Astrocyte (in vitro differentiated cells and primary cell): ENCODE results near the gene KDM3B. TPM values are rescaled to one million over a fixed set of nuclear protein-coding genes. Genes with fewer than 3 reads are reported as not detected.

Source experiments
- DNase-seq: peaks from one replicate; pipeline ENCODE4 v3.0.0-alpha.2; 2010; ENCODE audit warnings: low read depth
- FAIRE-seq: peaks from 2 replicates; lab custom pipeline; 2011; peaks lifted over from hg19 to GRCh38; lab: Jason Lieb, UNC
- H2AFZ ChIP-seq: 2 replicates; pipeline ENCODE4 v1.6.0; 2012; ENCODE audit warnings: low read depth, low read length, inconsistent platforms
- H3K27ac ChIP-seq: 2 replicates; pipeline ENCODE4 v1.5.1; 2011; ENCODE audit warnings: low read depth, low read length, inconsistent platforms
- H3K27me3 ChIP-seq: 2 replicates; pipeline ENCODE4 v1.6.0; 2011; ENCODE audit warnings: low read length, inconsistent platforms; ENCODE audit not compliant: insufficient read depth
- H3K36me3 ChIP-seq: 2 replicates; pipeline ENCODE4 v1.5.1; 2011; ENCODE audit warnings: low read length, inconsistent platforms; ENCODE audit not compliant: insufficient read depth
- H3K4me1 ChIP-seq: 2 replicates; pipeline ENCODE4 v1.5.1; 2011; ENCODE audit warnings: low read length, inconsistent platforms; ENCODE audit not compliant: insufficient read depth
- H3K4me2 ChIP-seq: 2 replicates; pipeline ENCODE4 v1.6.0; 2012; ENCODE audit warnings: low read length, inconsistent platforms
- H3K4me3 ChIP-seq: 2 replicates; pipeline ENCODE4 v1.5.1; 2011; ENCODE audit warnings: low read depth, mild to moderate bottlenecking, low read length, inconsistent platforms; ENCODE audit not compliant: insufficient read depth
- H3K79me2 ChIP-seq: 2 replicates; pipeline ENCODE4 v1.6.0; 2012; ENCODE audit warnings: mild to moderate bottlenecking, low read length, inconsistent platforms; ENCODE audit not compliant: insufficient read depth
- H3K9ac ChIP-seq: 2 replicates; pipeline ENCODE4 v1.6.0; 2012; ENCODE audit warnings: mild to moderate bottlenecking, low read length, inconsistent platforms
- H3K9me3 ChIP-seq: 2 replicates; pipeline ENCODE4 v1.5.1; 2012; ENCODE audit warnings: low read depth, mild to moderate bottlenecking, low read length, inconsistent platforms; ENCODE audit not compliant: insufficient read depth
- H4K20me1 ChIP-seq: 2 replicates; pipeline ENCODE4 v1.6.0; 2012; ENCODE audit warnings: low read length, inconsistent platforms; ENCODE audit not compliant: insufficient read depth
- H3K27ac Mint-ChIP-seq: one replicate; pipeline ENCODE4 v1.8.0; 2021; ENCODE audit warnings: mild to moderate bottlenecking, mixed read lengths; ENCODE audit not compliant: unreplicated experiment
- H3K27me3 Mint-ChIP-seq: one replicate; pipeline ENCODE4 v1.8.0; 2021; ENCODE audit warnings: low read depth, mixed read lengths; ENCODE audit not compliant: unreplicated experiment
- H3K36me3 Mint-ChIP-seq: one replicate; pipeline ENCODE4 v1.8.0; 2021; ENCODE audit warnings: low read depth, mixed read lengths; ENCODE audit not compliant: unreplicated experiment
- H3K4me1 Mint-ChIP-seq: one replicate; pipeline ENCODE4 v1.8.0; 2021; ENCODE audit warnings: low read depth, mixed read lengths; ENCODE audit not compliant: unreplicated experiment
- H3K4me3 Mint-ChIP-seq: one replicate; pipeline ENCODE4 v1.8.0; 2021; ENCODE audit warnings: mild to moderate bottlenecking, moderate library complexity, mixed read lengths; ENCODE audit not compliant: unreplicated experiment
- H3K9me3 Mint-ChIP-seq: one replicate; pipeline ENCODE4 v1.8.0; 2021; ENCODE audit warnings: mild to moderate bottlenecking, mixed read lengths; ENCODE audit not compliant: unreplicated experiment
- CTCF ChIP-seq: IDR thresholded peaks from 2 replicates; pipeline ENCODE4 v1.5.1; 2011; ENCODE audit warnings: low read depth, mild to moderate bottlenecking, inconsistent platforms, low read length, moderate library complexity; ENCODE audit not compliant: insufficient read depth
- EZH2 ChIP-seq: IDR thresholded peaks from 2 replicates; pipeline ENCODE4 v1.6.1; 2012; ENCODE audit warnings: mild to moderate bottlenecking, low read length, inconsistent platforms; ENCODE audit not compliant: insufficient read depth
- total RNA-seq: library from RNA; stranded (reverse); gene quantifications from 2 replicates; pipeline ENCODE4 v1.2.1, GENCODE V29; 2021

KDM3B gene
- total RNA-seq, 1 donor from 2014 or later = 48.6 TPM

- peaks cover 7% of the 10 kb centered on the region for H3K27me3 Mint-ChIP-seq
- Histone ChIP-seq H3K27ac (no peak overlapping the region), H3K9me3 (no peaks in the 10 kb centered on the region), H3K4me3 (no peak overlapping the region), H3K4me1 (peaks cover 17% of the 10 kb centered on the region), H4K20me1 (no peaks in the 10 kb centered on the region), H3K4me2 (no peak overlapping the region), H3K9ac (no peak overlapping the region), H2AFZ (no peak overlapping the region), H3K27me3 (no peaks in the 10 kb centered on the region), H3K79me2 (no peaks in the 10 kb centered on the region), H3K36me3 (peaks cover 5% of the 10 kb centered on the region)
- H3K9me3 Mint-ChIP-seq = no peaks in the 10 kb centered on the region
- H3K27ac Mint-ChIP-seq = no peak overlapping the region
- FAIRE-seq (no peak), DNase-seq (no peak)
- H3K36me3 Mint-ChIP-seq = peaks cover 11% of the 10 kb centered on the region
- TF ChIP-seq CTCF = no peak
- TF ChIP-seq EZH2 = no peak
- no peaks in the 10 kb centered on the region for H3K4me1 Mint-ChIP-seq
- H3K4me3 Mint-ChIP-seq = no peak overlapping the region
These were observed 88.7 kb downstream of the KDM3B start for GRCh38 chr5:138441221-138441620.

- no peak for DNase-seq
- no peak for TF ChIP-seq EZH2
- TF ChIP-seq CTCF = no peak
- H3K79me2 ChIP-seq = no peaks in the 10 kb centered on the region
- peaks cover 12% of the 10 kb centered on the region for H3K4me1 ChIP-seq
- no peak overlapping the region for H3K4me3 ChIP-seq
- no peak overlapping the region for H3K9ac ChIP-seq
- no peak overlapping the region for H3K27ac ChIP-seq
- no peak for FAIRE-seq
- no peak overlapping the region for H3K4me2 ChIP-seq
- H3K36me3 ChIP-seq = no peaks in the 10 kb centered on the region
- H3K4me3 Mint-ChIP-seq = peak overlapping the region; percentile 40
- no peaks in the 10 kb centered on the region for H3K4me1 Mint-ChIP-seq
- no peak overlapping the region for H2AFZ ChIP-seq
- peaks cover 5% of the 10 kb centered on the region for H3K36me3 Mint-ChIP-seq
- H3K9me3 Mint-ChIP-seq = no peaks in the 10 kb centered on the region
- peaks cover 17% of the 10 kb centered on the region for H3K27me3 Mint-ChIP-seq
- H4K20me1 ChIP-seq = no peaks in the 10 kb centered on the region
- H3K9me3 ChIP-seq = no peaks in the 10 kb centered on the region
- no peaks in the 10 kb centered on the region for H3K27me3 ChIP-seq
- no peak overlapping the region for H3K27ac Mint-ChIP-seq
These were observed 91.7 kb downstream of the KDM3B start for GRCh38 chr5:138444078-138444773.

- Histone ChIP-seq H3K4me1 (peaks cover 10% of the 10 kb centered on the region), H4K20me1 (no peaks in the 10 kb centered on the region), H3K27me3 (no peaks in the 10 kb centered on the region), H3K36me3 (no peaks in the 10 kb centered on the region), H3K27ac (no peak overlapping the region), H2AFZ (no peak overlapping the region), H3K4me2 (no peak overlapping the region), H3K9me3 (no peaks in the 10 kb centered on the region), H3K9ac (no peak overlapping the region), H3K4me3 (no peak overlapping the region), H3K79me2 (no peaks in the 10 kb centered on the region)
- DNase-seq (no peak), FAIRE-seq (no peak)
- Mint-ChIP-seq H3K9me3 (no peaks in the 10 kb centered on the region), H3K36me3 (peaks cover 5% of the 10 kb centered on the region), H3K4me3 (no peak overlapping the region), H3K4me1 (no peaks in the 10 kb centered on the region), H3K27ac (no peak overlapping the region), H3K27me3 (peaks cover 18% of the 10 kb centered on the region)
- TF ChIP-seq EZH2 (no peak), CTCF (no peak)
These were observed 92.5 kb downstream of the KDM3B start for GRCh38 chr5:138444774-138445546.
